Nephron progenitor cell (in vitro differentiated cells): ENCODE measurements around the gene MAP4.

Source experiments
- DNase-seq: peaks from one replicate; pipeline ENCODE4 v3.0.0; 2021
- H3K27ac Mint-ChIP-seq: 2 replicates; pipeline ENCODE4 v1.8.0; 2021; ENCODE audit warnings: mild to moderate bottlenecking, moderate library complexity, mixed read lengths
- H3K27me3 Mint-ChIP-seq: 2 replicates; pipeline ENCODE4 v1.8.0; 2021; ENCODE audit warnings: mild to moderate bottlenecking, low read depth, mixed read lengths; ENCODE audit not compliant: poor library complexity
- H3K36me3 Mint-ChIP-seq: 2 replicates; pipeline ENCODE4 v1.8.0; 2021; ENCODE audit warnings: low read depth, mixed read lengths
- H3K4me1 Mint-ChIP-seq: 2 replicates; pipeline ENCODE4 v1.8.0; 2021; ENCODE audit warnings: mixed read lengths
- H3K4me3 Mint-ChIP-seq: 2 replicates; pipeline ENCODE4 v1.8.0; 2021; ENCODE audit warnings: mild to moderate bottlenecking, moderate library complexity, mixed read lengths
- H3K9me3 Mint-ChIP-seq: 2 replicates; pipeline ENCODE4 v1.8.0; 2021; ENCODE audit warnings: mild to moderate bottlenecking, moderate library complexity, mixed read lengths
- CTCF ChIP-seq: fragments of 200-600 bp; sonication (generic); IDR thresholded peaks from 2 replicates; pipeline ENCODE4 v1.5.0; 2021; ENCODE audit warnings: antibody characterized with exemption

Gene MAP4

GRCh38 chr3:47825590-47825989 lies 190.6 kb downstream of the MAP4 start:
- H3K36me3 Mint-ChIP-seq = peaks cover 42% of the 10 kb centered on the region
- peaks cover 23% of the 10 kb centered on the region for H3K4me1 Mint-ChIP-seq
- no peaks in the 10 kb centered on the region for H3K27me3 Mint-ChIP-seq
- no peak for TF ChIP-seq CTCF
- peak overlapping the region; percentile 51 for H3K27ac Mint-ChIP-seq
- peak overlapping the region; percentile 95 for H3K4me3 Mint-ChIP-seq
- no peaks in the 10 kb centered on the region for H3K9me3 Mint-ChIP-seq
- peak; percentile 22 for DNase-seq

GRCh38 chr3:47824541-47825473 lies 191.4 kb downstream of the MAP4 start:
- Mint-ChIP-seq H3K4me1 (peaks cover 23% of the 10 kb centered on the region), H3K4me3 (peak overlapping the region; percentile 95), H3K27ac (peak overlapping the region; percentile 65), H3K36me3 (peaks cover 46% of the 10 kb centered on the region), H3K27me3 (no peaks in the 10 kb centered on the region), H3K9me3 (no peaks in the 10 kb centered on the region)
- DNase-seq = peak; percentile 83
- TF ChIP-seq CTCF = peak; percentile 72

GRCh38 chr3:47817609-47818008 lies 198.6 kb downstream of the MAP4 start:
- Mint-ChIP-seq H3K27me3 (peaks cover 4% of the 10 kb centered on the region), H3K36me3 (peaks cover 57% of the 10 kb centered on the region), H3K9me3 (no peaks in the 10 kb centered on the region), H3K4me1 (no peaks in the 10 kb centered on the region), H3K4me3 (no peak overlapping the region), H3K27ac (no peak overlapping the region)
- TF ChIP-seq CTCF = no peak
- no peak for DNase-seq

- Mint-ChIP-seq H3K27ac (peak overlapping the region; percentile 47), H3K36me3 (peaks cover 57% of the 10 kb centered on the region), H3K27me3 (peaks cover 2% of the 10 kb centered on the region), H3K9me3 (peaks cover 4% of the 10 kb centered on the region), H3K4me1 (no peaks in the 10 kb centered on the region), H3K4me3 (no peak overlapping the region)
- no peak for DNase-seq
- TF ChIP-seq CTCF = no peak
These were observed 202.6 kb downstream of the MAP4 start for GRCh38 chr3:47813551-47814177.

- H3K27ac Mint-ChIP-seq = peak overlapping the region; percentile 100
- peaks cover 21% of the 10 kb centered on the region for H3K36me3 Mint-ChIP-seq
- H3K4me1 Mint-ChIP-seq = peaks cover 31% of the 10 kb centered on the region
- no peak for DNase-seq
- H3K4me3 Mint-ChIP-seq = peak overlapping the region; percentile 97
- H3K9me3 Mint-ChIP-seq = no peaks in the 10 kb centered on the region
- TF ChIP-seq CTCF = no peak
- no peaks in the 10 kb centered on the region for H3K27me3 Mint-ChIP-seq
These were observed 211.6 kb downstream of the MAP4 start for GRCh38 chr3:47804577-47804976.
